Adipose tissue (tissue), 3 donors: ENCODE measurements around the gene ONECUT1. TPM values are rescaled to one million over a fixed set of nuclear protein-coding genes. Genes with fewer than 3 reads are reported as not detected.

ENCODE experiments used
- H3K27ac ChIP-seq: one replicate; pipeline ENCODE4 v1.5.1; 2013; ENCODE audit warnings: low read depth, low read length
- WGBS, 3 donors: extraction: QIAGEN DNeasy Blood & Tissue Kit; methylation state at CpG; one replicate each; pipeline ENCODE4 v1.1.7; 2013; 5-methylcytosine and 5-hydroxymethylcytosine counted together
- polyA plus RNA-seq, 3 donors: library from polyadenylated mRNA; stranded (reverse); fragments of 200-250 nt; gene quantifications; one replicate each; pipeline ENCODE4 v1.2.3, GENCODE V29; 2013
- donor health status: healthy with polysubstance abuse.
- donor health status: Bipolar disorder and iron deficiency.
- donor health status: healthy.

ONECUT1 gene
- polyA plus RNA-seq, 3 donors: 6.5 TPM; not detected in 2

DNA sequence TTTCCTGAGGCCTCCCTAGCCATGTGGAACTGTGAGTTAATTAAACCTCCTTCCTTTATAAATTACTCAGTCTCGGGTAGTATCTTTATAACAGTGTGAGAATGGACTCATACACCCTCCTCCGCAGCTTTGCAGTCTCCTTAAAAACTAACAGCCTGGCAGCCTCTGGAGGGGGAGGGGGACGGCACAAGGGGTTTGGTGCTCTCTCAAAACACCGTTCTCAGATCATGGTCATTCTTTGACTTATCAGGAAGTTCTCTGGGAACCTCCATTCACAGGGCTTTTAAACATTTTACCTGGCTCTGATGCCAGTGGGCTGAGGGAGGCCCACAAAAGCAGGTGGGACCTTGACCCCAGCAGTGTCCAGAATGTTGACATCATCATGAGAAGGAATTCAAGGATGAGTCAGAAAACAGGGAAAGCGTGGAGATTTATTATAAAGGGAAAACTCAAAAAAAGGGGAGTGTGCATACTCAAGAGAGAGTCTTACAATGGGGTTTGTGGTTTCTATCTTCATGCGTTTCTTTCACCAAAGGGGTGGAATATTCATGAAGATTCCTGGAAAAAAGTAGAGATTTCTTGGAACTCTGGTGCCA is 43.9 kb downstream of the ONECUT1 start:
- 74 to 76% (median 74%) methylated on average over 5 to 6 of the region's 6 CpGs for WGBS, 3 donors
- H3K27ac ChIP-seq: no peak overlapping the region

DNA sequence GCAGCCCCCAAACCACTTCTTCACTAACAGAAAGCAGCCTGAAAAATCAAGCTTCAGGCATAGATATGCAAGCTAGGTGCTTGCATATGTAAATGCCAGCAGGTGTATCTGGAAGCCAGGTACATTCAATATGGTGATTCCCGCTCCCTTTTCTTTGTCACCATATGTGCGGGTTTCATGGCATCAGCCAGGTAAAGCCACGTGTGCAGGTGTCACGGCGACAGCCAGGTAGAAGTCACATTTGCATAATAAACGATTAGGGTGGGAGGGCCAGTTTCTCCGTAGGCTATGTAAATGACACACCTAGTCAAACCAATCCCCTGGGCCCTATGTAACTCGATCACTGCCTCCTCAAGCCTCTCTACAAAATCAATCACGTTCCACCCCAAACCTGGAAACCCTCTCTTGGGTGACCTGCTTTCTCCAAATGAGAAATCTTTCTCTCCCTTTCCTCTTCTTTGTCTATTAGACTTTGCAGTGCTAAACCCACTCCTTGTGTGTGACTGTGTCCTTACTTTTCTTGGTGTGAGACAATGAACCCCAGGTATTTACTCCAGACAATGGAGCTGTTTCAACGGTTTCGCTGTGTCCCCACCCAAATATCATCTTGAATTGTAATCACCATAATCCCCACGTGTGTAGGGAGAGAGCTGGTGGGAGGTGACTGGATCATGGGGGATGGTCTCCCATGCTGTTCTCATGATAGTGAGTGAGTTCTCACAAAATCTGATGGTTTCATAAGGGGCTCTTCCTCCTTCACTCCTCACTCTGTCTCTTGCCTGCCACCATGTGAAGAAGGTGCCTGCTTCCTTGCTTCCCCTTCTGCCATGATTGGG is 44.6 kb downstream of the ONECUT1 start:
- 52 to 70% (median 69%) methylated on average over 12 of the region's 12 CpGs for WGBS, 3 donors

DNA sequence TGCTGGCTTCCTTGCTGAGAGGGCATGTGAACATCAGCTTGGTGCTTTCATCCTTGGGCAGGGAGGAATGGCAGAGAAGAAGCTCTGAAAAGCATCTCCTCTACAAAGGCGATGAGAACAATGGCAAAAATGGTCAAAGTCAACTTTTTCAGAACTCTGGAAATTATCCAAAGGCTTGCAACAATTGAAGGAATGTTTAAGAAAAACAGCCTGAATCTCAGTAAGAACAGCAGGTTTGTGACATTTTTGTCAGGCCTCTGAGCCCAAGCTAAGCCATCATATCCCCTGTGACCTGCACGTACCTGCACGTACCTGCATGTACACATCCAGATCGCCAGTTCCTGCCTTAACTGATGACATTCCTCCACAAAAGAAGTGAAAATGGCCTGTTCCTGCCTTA is 51.8 kb downstream of the ONECUT1 start:
- 82 to 92% (median 83%) methylated on average over 4 of the region's 4 CpGs for WGBS, 3 donors
- no peak overlapping the region for H3K27ac ChIP-seq

More for the DNA sequence above, 44.6 kb downstream of the ONECUT1 start:
- no peak overlapping the region for H3K27ac ChIP-seq

DNA sequence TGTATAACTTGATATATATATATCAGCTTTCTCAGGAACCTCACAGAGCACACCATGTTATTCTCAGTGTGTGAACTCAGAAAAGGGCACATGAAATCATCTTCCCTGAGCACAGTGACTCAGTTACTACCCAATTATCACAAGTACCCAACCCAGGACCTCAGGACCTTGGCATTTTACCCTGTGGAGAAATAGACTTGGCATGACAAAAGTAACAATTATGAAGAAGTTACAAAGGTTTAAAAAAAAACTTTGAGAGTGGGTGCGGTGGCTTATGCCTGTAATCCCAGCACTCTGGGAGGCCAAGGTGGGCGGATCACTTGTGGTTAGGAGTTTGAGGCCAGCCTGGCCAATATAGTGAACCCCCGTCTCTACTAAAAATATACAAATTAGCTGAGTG is 52.4 kb downstream of the ONECUT1 start:
- 82 to 89% (median 83%) methylated on average over 3 of the region's 3 CpGs for WGBS, 3 donors
- no peak overlapping the region for H3K27ac ChIP-seq

DNA sequence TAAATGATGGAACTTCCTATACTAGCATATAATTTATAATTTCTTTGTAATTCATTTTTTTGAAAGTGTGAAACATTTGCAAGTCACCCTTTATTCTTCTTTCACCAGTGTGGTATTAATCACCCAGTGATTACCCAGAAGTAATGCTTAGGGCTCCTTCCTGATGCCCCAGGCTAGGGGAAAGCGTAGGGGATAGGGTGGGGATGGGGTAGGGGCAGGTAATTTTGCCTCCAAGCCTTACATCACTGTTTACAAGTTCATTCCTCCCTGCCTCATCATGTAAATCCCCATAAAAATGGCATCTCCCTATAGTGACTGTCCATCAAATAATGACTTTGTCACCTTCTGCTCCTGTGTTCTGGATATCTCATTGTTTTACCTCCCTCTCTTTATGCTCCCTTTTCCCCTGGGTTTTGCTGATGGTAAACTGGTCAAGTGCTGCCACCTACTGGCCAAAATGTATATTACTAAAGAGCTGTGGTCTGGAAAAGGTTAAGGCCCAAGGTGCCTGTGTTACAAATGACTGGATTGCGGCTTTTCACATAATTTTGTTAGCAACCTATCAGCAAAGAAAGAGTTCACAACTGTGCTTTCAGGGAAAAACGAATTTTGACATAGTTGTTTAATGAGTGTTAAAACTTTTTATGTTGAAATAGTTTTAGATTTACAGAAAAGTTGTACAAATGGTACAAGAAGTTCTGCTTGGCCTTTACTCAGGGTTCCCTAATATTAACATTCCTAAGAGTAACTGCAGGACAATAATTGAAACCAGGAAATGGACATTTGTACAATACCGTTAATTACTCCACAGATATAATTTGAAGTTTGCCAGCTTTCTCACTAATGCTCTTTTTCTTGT is 54.7 kb downstream of the ONECUT1 start:
- 50 to 63% (median 55%) methylated on average over 4 of the region's 4 CpGs for WGBS, 3 donors
- H3K27ac ChIP-seq: no peak overlapping the region

DNA sequence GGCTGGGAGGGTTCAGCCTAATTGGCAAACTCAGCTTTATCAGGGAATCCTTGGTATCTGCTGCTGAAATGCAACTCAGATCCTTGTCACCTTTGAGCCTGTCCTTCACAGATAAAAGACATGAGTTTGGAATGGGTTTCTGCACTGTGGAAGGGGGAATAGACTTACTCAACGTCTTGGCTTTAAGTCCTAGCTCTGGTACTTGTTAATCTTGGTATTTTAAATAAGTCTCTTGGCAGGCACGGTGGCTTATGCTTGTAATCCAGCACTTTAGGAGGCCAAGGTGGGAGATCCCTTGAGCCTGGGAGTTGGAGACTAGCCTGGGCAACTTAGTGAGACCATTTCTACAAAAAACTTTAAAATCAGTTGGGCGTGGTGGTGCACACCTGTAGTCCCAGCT is 55.8 kb downstream of the ONECUT1 start:
- no peak overlapping the region for H3K27ac ChIP-seq
- 67 to 83% (median 67%) methylated on average over 3 of the region's 3 CpGs for WGBS, 3 donors

DNA sequence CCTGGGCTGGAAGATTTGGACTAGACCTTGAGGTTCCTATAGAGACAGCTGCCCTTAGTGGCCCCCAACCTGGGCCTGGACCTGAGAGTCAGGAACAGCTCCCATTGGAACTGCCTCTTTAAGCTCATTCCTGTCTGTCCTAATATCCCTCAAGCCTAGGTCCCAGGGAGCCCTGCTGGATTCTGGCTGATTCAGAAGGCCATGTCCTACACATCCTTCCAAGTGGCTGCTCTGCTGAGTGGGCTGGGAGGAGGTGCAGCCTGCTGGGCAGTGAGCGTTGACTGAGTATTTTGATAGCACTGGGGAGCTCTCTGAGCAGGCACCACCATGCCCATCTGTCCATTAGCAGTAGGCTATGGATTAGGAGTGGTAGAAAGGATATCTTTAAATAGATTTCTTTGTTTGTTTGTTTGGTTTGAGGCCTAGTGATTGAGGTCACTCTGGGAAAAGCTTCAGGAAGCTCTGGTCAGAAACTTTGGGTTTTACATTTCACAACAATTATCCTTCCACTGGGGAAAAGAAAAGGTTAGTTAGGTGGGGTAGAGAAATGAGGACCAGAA is 56.4 kb downstream of the ONECUT1 start:
- no peak overlapping the region for H3K27ac ChIP-seq
- 71 to 90% (median 86%) methylated on average over 1 of the region's 1 CpG for WGBS, 3 donors

DNA sequence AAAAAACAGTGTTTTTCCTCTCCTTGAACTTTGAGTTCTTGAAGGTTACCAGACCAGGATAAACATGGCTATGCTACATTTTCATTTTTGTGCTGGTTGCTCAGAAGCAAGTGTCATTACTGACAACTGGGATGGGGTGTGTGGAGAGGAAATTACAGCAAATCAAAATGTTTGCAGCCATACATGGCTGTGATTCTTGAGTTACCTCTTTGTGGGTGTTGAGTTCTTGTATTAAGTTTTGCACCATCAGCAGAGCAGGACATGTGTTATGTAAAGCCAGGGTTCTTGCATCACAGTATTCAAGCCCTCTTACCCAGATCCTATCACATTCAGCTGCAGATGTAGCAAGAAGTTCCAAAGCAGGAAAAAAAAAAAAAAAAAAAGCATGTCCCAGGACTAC is 57.0 kb downstream of the ONECUT1 start:
- H3K27ac ChIP-seq: no peak overlapping the region

DNA sequence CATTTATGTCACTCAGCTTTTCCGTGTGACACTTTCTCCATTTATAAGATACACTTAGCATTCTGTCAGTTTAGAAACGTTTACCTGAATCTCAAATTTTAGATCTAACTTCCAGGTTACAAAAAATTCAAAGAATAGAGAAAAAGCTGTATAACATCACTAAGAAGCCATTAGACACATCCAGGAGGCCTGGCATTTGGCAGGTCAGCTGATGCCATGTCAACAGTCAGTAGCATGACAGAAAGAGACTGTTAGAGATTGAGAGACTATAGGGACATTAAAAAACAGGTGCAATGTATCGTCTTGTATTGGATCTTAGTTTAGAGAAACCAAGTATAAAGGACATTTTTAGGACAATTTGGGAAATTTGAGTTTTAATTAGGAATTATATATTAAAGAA is 57.6 kb downstream of the ONECUT1 start:
- H3K27ac ChIP-seq: no peak overlapping the region
- 75 to 87% (median 87%) methylated on average over 3 of the region's 3 CpGs for WGBS, 3 donors

DNA sequence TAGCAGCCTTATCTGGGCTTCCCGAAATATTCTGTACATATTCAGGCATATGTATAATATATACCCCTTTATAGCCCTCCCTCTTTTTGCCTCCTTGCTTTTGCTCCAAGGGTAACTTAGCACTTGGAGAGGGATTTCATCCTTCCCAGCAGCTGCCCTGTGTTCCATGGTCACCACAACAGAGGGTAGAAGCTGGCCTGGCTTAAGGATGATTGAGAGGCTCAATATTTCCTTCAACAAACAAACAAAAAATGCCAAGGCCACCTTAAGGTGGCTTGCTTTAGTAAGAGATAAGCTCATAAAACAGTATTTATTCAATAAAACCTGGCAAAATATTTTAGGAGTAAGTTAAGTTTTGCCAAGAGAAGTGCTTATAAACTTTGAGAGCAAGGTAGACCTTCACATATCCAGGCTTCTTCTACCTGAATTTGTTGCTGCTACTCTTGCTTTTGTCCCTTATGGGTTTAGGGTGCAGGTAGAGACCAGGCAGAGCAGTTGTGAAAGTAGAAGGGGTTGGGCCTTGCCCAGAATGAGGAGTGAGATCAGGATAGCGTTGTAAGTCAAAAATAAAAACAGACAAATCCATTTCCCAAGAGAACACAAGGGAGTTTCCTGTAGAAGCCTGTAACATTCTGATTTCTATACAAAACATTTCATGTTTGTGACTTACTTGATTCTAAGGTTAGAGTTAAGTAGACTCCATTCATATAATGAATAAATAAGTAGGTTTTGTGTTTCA is 58.2 kb downstream of the ONECUT1 start:
- 39 to 79% (median 65%) methylated on average over 2 of the region's 2 CpGs for WGBS, 3 donors
- no peak overlapping the region for H3K27ac ChIP-seq

DNA sequence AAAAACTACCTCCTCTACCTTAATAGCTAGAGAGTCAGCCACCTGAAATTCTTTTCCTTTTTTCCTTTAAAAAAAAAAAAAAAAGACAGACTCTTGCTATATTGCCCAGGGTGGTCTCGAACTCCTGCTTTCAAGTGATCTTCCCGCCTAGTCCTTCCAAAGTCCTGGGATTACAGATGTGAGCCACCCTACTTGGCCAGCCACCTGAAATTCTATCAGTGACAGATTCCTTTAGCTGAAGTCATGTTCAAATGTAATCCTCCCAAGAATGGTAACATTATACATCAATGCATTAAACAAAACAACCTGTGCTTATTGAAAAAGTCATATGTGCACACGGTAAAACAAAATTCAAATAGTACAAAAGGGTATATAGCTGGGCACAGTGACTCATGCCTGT is 59.1 kb downstream of the ONECUT1 start:
- WGBS, 3 donors: 81 to 95% (median 83%) methylated on average over 3 of the region's 3 CpGs

DNA sequence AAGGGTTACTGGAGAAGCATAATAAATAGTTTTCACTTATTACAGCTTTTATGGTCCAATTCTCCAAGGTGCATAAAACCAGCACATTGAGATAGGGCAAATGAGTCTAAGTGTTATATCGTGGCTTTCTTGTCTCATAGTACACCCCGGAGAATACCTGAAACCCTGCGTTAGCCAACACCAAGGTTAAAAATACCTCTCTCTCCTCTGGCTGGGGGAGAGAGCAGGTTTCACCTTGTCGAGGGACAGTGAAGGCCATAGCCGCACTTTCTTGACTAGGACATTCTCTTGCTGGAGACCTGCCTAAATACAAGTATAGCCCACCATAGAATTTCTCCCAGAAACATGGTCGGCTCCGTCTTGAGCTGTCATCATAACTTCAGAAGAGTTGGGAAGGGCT is 59.5 kb downstream of the ONECUT1 start:
- no peak overlapping the region for H3K27ac ChIP-seq
- WGBS, 3 donors: 71 to 92% (median 86%) methylated on average over 7 of the region's 7 CpGs

More for the DNA sequence above, 59.1 kb downstream of the ONECUT1 start:
- H3K27ac ChIP-seq: no peak overlapping the region

DNA sequence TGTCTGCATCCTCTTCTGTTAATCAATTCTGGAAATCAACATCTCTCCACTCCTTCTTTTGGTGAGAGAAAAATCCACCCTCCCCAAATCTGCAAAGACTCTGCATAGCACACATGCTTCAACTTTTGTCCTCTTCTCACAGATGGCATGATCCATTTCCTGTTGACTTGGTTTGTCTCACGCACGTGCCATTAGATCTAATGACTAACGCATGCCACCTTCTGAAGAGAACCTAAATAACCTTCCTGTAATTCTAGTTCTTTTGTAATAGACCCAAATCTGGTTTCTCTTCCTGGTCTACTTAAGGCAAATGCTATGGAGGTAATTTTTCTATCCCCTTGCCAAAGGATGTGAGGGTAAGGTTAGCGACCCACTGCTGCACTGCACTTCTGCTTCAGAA is 60.0 kb downstream of the ONECUT1 start:
- H3K27ac ChIP-seq: no peak overlapping the region
- WGBS, 3 donors: 42 to 59% (median 42%) methylated on average over 4 of the region's 4 CpGs

DNA sequence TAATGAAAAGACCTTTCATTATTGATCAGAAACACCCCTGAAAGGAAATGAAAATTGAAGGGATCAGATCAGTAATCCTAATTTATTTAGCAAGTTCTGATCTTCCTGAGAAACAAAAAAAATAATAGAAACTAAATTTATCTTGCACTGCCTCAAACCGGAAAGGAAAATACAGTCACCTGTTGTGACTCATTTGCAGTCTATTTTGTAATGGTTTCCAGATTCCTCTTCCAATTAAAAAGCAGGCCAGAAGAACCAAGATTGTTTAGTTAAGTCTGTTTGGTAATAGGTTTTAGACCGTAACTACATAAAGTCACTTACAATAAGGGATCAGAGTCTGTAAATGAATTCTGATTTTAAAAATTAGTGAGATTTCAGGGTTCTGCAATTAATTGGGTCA is 61.2 kb downstream of the ONECUT1 start:
- H3K27ac ChIP-seq: no peak overlapping the region
- WGBS, 3 donors: 62 to 73% (median 68%) methylated on average over 2 of the region's 2 CpGs

DNA sequence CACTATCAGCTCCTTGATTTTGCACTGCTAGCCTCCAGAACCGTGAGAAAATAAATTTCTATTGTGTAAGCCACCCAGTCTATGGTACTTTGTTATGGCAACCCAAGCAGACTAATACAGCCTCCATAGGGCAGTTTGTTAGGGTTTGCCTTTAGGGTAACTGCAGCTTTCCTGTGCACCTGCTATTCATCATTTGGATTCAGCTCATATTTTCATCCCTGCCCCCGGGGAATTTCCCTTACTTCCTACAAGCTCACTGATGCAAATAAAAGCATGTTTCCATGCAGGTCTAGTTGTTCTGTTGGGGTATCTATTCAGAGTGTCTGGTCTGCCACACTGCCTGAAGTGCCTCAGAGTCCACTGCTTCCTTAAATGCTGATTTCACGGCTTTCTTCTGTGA is 62.3 kb downstream of the ONECUT1 start:
- H3K27ac ChIP-seq: no peak overlapping the region
- 66 to 80% (median 73%) methylated on average over 3 of the region's 3 CpGs for WGBS, 3 donors

DNA sequence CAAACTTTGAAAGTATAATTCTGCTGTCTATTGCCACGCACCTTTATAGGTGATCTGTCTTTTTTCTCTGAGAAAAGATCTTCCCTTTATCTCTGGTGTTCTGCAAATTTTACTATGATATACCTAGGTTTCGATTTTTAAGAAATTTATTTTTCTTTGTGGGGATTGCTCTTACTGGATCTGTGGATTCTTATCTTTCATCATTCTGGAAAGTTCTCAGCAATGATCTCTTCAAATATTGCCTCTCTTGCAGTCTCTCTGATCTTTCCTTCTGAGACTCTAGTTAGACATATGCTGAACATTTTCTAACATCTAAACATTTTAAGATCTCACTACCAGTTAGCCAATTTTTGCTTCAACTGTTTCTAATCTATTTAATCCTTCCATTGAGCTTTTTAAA is 63.9 kb downstream of the ONECUT1 start:
- WGBS, 3 donors: 91 to 95% (median 93%) methylated on average over 2 of the region's 2 CpGs
- H3K27ac ChIP-seq: no peak overlapping the region

DNA sequence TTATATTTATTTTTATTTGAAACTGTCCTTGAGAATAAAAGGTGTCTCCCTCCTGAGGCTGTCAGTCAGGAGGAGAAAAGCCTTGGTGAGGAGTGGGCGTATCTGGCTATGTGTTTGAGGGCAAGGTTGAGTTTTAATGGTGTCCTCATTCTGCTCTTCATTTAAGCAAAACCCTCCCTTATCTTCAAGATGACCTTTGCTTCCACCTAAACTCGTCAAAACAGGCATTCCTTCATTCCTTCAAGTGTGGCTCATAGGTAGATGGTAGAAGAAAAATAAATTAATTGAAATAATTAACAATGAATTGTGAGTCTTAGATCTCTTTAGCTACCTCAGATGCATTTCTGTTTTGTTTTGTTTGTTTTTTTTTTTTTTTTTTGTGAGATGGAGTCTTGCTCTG is 71.6 kb downstream of the ONECUT1 start:
- WGBS, 3 donors: 61 to 87% (median 74%) methylated on average over 2 of the region's 2 CpGs
- H3K27ac ChIP-seq: no peak overlapping the region

DNA sequence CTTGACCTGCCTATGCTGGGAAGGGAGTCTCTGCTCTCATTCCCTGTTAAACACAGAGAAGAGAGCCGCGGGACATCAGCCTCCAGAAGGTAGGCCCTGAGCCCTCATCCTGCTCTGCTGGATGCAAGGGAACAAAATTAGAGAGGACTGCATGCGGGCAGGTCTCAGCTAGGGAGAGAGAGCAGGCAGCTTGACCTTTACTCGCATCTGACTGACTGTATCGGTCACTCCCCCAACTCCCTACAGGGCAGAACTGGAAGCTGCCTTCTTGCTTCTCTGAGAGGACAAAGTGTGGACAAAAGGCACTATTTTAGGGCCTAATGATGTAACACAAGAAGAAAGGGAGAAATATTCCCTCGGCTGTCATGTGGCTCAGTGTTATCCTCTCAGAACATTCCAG is 72.2 kb downstream of the ONECUT1 start:
- no peak overlapping the region for H3K27ac ChIP-seq
- 68 to 88% (median 84%) methylated on average over 6 of the region's 6 CpGs for WGBS, 3 donors
